Heart left ventricle (tissue), 16 donors: ENCODE results near the gene SHISA4. TPM values are rescaled to one million over a fixed set of nuclear protein-coding genes. Genes with fewer than 3 reads are reported as not detected.

Experiments
- ATAC-seq, 4 donors: fragments of 200-7000 bp; cut with Tn5 transposase; one replicate each; pipeline ENCODE4 v1.9.1; 2020 to 2022; ENCODE audit warnings: moderate library complexity in 4 of 4, mild to moderate bottlenecking in 3 of 4, moderate number of reproducible peaks in 1 of 4
- DNase-seq, 5 donors: peaks; one replicate each; pipeline ENCODE4 v3.0.0-alpha.2; 2020
- H3K27ac ChIP-seq, 12 donors: fragments of 200-600 bp; sonication (generic) in 4 of 12; one replicate each; pipeline versions ENCODE4 v1.5.0 to v1.8.0; 2016 to 2022; ENCODE audit warnings: mild to moderate bottlenecking in 2 of 12
- H3K27me3 ChIP-seq, 9 donors: fragments of 200-600 bp; sonication (generic) in 2 of 9; one replicate each; pipeline versions ENCODE4 v1.5.1 to v1.8.0; 2016 to 2022; ENCODE audit warnings: mild to moderate bottlenecking in 3 of 9
- H3K36me3 ChIP-seq, 9 donors: fragments of 200-600 bp; sonication (generic) in 2 of 9; one replicate each; pipeline versions ENCODE4 v1.5.0 to v1.8.0; 2018 to 2022; ENCODE audit warnings: mild to moderate bottlenecking in 2 of 9
- H3K4me1 ChIP-seq, 12 donors: fragments of 200-600 bp; sonication (generic) in 4 of 12; one replicate each; pipeline versions ENCODE4 v1.5.0 to v1.8.0; 2016 to 2022; ENCODE audit warnings: mild to moderate bottlenecking in 3 of 12
- H3K4me3 ChIP-seq, 12 donors: fragments of 200-600 bp; sonication (generic) in 4 of 12; one replicate each; pipeline versions ENCODE4 v1.5.0 to v1.8.0; 2017 to 2022; ENCODE audit warnings: mild to moderate bottlenecking in 9 of 12, moderate library complexity in 4 of 12
- H3K9me3 ChIP-seq, 12 donors: fragments of 200-600 bp; sonication (generic) in 4 of 12; one replicate each; pipeline versions ENCODE4 v1.5.0 to v1.8.0; 2016 to 2022; ENCODE audit warnings: mild to moderate bottlenecking in 1 of 12
- POLR2A ChIP-seq, 2 donors: fragments of 450-650 bp; IDR thresholded peaks; one replicate each; pipeline ENCODE4 v1.6.1; 2017; ENCODE audit warnings: antibody characterized with exemption in 2 of 2, mild to moderate bottlenecking in 2 of 2, moderate library complexity in 2 of 2
- WGBS, 4 donors: extraction: QIAGEN DNeasy Blood & Tissue Kit in 2 of 4; methylation state at CpG; one replicate each; pipeline versions ENCODE4 v1.1.5 to v1.1.7; 2013 to 2018; 5-methylcytosine and 5-hydroxymethylcytosine counted together
- intact Hi-C, 10 donors: fragments of 100-400 bp; cut with DNase I; formaldehyde crosslinking; loops; one replicate each; pipeline versions ENCODE4 v1.11.1 to v1.14.2; 2022
- polyA plus RNA-seq, 2 donors: library from polyadenylated mRNA; stranded (reverse); fragments of 200-250 nt; gene quantifications; one replicate each; pipeline ENCODE4 v1.2.3, GENCODE V29; 2013
- total RNA-seq, 9 donors: library from RNA; depleted of rRNA in 2 of 9; stranded (reverse); fragments of >200 nt in 2 of 9; fragmentation: NEBNext Ultra II Directional in 3 of 9; extraction: Animal tissue kit (Norgen Biotek cat#: 25700) in 3 of 9; gene quantifications; one replicate each; pipeline versions ENCODE4 v1.1.0 to v1.2.4, GENCODE V29; 2016 to 2023
- TF ChIP-seq, protein P1 (sequence below), 12 donors: fragments of 200-600 bp; sonication (generic) in 4 of 12; IDR thresholded peaks; one replicate each; pipeline versions ENCODE4 v1.5.0 to v1.8.0; 2018 to 2022; ENCODE audit warnings: antibody characterized with exemption in 12 of 12, mild to moderate bottlenecking in 5 of 12
- donor health status: ischemic (EF 13 %, LVEDD 7.1; RV severe dilation, severe dysfunction).
- donor health status: healthy with polysubstance abuse.
- donor health status: DM: no; HTN: yes; CAD: no.
- donor health status: DM: no; HTN: no; CAD: no.
- donor health status: ischemic (EF 25% LVEDD 6.9; RV normal size, moderate dysfunction).
- donor health status: ischemic (EF 25% LVEDD 5.7; RV mildly dilated, moderate dysfunction).
- donor health status: healthy.
- donor health status: DM: yes; HTN: yes; CAD: no.
- donor health status: ischemic (EF 35%, LVEDD 5.7; RV mildly dilated, moderate dysfunction).
- donor health status: nonischemic (EF 11% LVEDD 7.7; RV severe dilation, severe dysfunction).
- donor health status: DM: yes; HTN: yes; CAD: no.
- donor health status: PGD.
- donor health status: ischemic (EF 29% LVEDD 5.4; RV normal size, mild dysfunction).
- donor health status: nonischemic (EF 23%, LVEDD 6.1; RV moderate dilation, normal function).

Gene SHISA4
- total and polyA plus RNA-seq, 11 donors: 53.2 to 262 (median 120) TPM

DNA sequence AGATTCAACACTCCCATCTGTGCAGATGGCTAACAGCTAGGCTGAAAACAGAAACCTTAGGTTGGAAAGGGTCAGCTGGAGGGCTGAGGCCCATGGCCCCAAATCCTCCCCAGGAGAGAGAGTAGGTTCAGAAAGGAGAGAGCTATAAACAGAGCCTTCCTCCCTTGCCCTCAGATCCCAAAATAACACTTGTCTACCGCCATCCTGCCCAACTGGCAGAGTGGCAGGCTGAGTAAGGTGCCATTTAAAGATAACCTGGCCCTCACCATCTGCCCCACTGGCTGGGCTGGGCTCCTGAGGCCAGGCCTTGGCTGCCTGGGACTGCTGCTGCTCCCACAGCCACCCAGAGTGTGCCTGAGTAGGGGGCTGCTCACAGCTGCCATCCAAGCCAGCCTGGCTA, 4.3 kb upstream of the SHISA4 start:
- Histone ChIP-seq H3K4me3 (no peak overlapping the region), H3K36me3 (no peaks in the 10 kb centered on the region), H3K27me3 (peaks cover 0 to 11% (median 0%) of the 10 kb centered on the region in 9 donors), H3K9me3 (no peaks in the 10 kb centered on the region), H3K4me1 (peaks cover 0 to 59% (median 36%) of the 10 kb centered on the region in 12 donors), H3K27ac (peak overlapping the region; percentile 77 to 97 (median 88))
- DNase-seq (peak; percentile 56 to 80 (median 67)), ATAC-seq (peak; percentile 53 to 79 (median 69))
- intact Hi-C loops: loop anchor here in 1 of 10 donors (10.0 kb wide), 1 partner anchor 220 kb away; no protein-coding TSS in a partner anchor
- 25 to 44% (median 33%) methylated on average over 1 of the region's 1 CpG for WGBS, 4 donors
- TF ChIP-seq POLR2A (IDR thresholded peaks at IDR 0.05): peak in 1 of 2 donors; percentile 13
- TF ChIP-seq, protein P1, sequence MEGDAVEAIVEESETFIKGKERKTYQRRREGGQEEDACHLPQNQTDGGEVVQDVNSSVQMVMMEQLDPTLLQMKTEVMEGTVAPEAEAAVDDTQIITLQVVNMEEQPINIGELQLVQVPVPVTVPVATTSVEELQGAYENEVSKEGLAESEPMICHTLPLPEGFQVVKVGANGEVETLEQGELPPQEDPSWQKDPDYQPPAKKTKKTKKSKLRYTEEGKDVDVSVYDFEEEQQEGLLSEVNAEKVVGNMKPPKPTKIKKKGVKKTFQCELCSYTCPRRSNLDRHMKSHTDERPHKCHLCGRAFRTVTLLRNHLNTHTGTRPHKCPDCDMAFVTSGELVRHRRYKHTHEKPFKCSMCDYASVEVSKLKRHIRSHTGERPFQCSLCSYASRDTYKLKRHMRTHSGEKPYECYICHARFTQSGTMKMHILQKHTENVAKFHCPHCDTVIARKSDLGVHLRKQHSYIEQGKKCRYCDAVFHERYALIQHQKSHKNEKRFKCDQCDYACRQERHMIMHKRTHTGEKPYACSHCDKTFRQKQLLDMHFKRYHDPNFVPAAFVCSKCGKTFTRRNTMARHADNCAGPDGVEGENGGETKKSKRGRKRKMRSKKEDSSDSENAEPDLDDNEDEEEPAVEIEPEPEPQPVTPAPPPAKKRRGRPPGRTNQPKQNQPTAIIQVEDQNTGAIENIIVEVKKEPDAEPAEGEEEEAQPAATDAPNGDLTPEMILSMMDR (IDR thresholded peaks at IDR 0.05): no peak

DNA sequence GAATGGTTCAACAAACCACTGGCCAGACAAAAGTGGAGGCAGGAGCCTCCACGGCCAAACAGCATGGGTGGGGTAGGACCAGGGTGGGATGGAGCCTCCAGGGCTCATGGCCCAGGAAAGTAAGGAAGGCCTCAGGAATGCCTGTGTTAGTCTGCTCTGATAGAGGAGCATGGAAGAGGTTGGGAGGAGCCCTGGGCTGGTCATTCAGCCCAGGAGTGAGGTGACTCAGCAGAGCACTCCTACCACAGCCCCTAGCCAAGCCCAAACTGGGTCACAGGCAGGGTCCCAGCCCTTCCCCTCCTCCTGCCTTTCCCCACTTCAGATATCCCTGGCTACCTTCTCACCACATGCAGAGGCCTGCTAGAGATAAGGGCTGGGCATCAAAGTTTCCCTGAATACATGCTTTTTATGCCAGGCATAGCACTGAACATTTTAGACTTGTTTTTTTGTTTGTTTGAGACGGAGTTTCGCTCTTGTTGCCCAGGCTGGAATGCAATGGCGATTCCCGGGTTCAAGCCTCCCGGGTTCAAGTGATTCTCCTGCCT, 3.1 kb upstream of the SHISA4 start:
- TF ChIP-seq, protein P1 (IDR thresholded peaks at IDR 0.05): no peak
- TF ChIP-seq POLR2A (IDR thresholded peaks at IDR 0.05): no peak
- DNase-seq (peak in 2 of 5 donors; percentile 63 to 69), ATAC-seq (peak in 2 of 4 donors; percentile 5 to 11)
- no peaks in the 10 kb centered on the region for H3K36me3 ChIP-seq
- H3K4me1 ChIP-seq: peaks cover 2 to 69% (median 45%) of the 10 kb centered on the region in 12 donors
- no peaks in the 10 kb centered on the region for H3K9me3 ChIP-seq
- H3K4me3 ChIP-seq: no peak overlapping the region
- 69 to 83% (median 75%) methylated on average over 6 of the region's 6 CpGs for WGBS, 4 donors
- peaks cover 0 to 14% (median 0%) of the 10 kb centered on the region in 9 donors for H3K27me3 ChIP-seq
- intact Hi-C loops: loop anchor here in 1 of 10 donors (10.0 kb wide), 1 partner anchor 219 kb away; no protein-coding TSS in a partner anchor
- peak overlapping the region; percentile 77 to 97 (median 88) for H3K27ac ChIP-seq

DNA sequence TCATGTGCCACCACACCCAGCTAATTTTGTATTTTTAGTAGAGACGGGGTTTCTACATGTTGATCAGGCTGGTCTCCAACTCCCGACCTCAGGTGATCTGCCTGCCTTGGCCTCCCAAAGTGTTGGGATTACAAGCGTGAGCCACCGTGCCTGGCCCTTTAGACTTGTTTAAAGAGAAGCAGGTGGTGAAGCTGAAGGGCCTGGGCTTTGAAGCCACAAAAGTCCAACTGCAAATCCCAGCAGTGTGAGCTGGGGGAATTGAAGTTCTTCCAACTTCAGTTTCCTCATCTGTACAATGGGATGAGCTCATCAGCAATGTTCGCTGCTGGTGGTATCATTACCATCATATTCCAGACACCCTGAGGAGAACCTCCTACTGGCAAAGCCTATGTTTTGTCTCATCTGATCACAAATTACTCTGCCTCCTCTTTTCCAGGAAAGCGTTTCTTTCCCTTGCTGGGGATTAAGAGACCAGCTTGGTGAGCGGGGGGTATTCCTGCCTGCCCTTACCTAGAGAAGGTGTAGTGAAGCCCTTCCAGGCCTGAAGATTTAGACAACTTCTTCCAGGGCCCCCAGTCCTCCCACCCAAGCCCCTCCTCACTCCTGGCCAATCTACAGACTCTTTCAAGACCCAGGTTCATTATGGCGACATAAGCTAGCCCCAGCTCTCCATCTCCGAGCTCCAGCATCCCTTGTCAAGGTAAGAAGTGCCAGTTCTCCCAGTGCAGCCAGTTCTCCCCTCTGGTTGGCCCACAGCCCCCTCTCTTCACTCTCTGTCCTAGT, 2.4 kb upstream of the SHISA4 start:
- no peak for TF ChIP-seq POLR2A (IDR thresholded peaks at IDR 0.05)
- TF ChIP-seq, protein P1 (IDR thresholded peaks at IDR 0.05): no peak

More for the DNA sequence above, 2.4 kb upstream of the SHISA4 start:
- intact Hi-C loops: loop anchor here in 1 of 10 donors (10.0 kb wide), 1 partner anchor 219 kb away; no protein-coding TSS in a partner anchor
- no peak for ATAC-seq
- 80 to 87% (median 84%) methylated on average over 7 to 9 of the region's 9 CpGs for WGBS, 4 donors
- Histone ChIP-seq H3K27ac (peak overlapping the region in 11 of 12 donors; percentile 77 to 97 (median 88)), H3K27me3 (peaks cover 0 to 14% (median 0%) of the 10 kb centered on the region in 9 donors), H3K4me3 (no peak overlapping the region), H3K9me3 (no peaks in the 10 kb centered on the region), H3K4me1 (peaks cover 2 to 75% (median 46%) of the 10 kb centered on the region in 12 donors), H3K36me3 (no peaks in the 10 kb centered on the region)
- DNase-seq: no peak
